Osteoblast (primary cell): Measurements from ENCODE around the gene KRAS. TPM values are rescaled to one million over a fixed set of nuclear protein-coding genes. Genes with fewer than 3 reads are reported as not detected.

Experiments
- DNase-seq: peaks from one replicate; pipeline ENCODE4 v3.0.0; 2011; ENCODE audit warnings: low spot score, mixed read lengths; ENCODE audit not compliant: insufficient read length; ENCODE audit errors: missing footprints
- H2AFZ ChIP-seq: 2 replicates; pipeline ENCODE4 v1.6.0; 2011; ENCODE audit warnings: mild to moderate bottlenecking, low read length
- H3K27ac ChIP-seq: 2 replicates; pipeline ENCODE4 v1.5.1; 2011; ENCODE audit warnings: mild to moderate bottlenecking, low read depth, low read length, moderate library complexity
- H3K27me3 ChIP-seq: 2 replicates; pipeline ENCODE4 v1.6.0; 2012; ENCODE audit warnings: mild to moderate bottlenecking, control low read depth, inconsistent platforms, low read length, moderate library complexity; ENCODE audit not compliant: insufficient read depth
- H3K36me3 ChIP-seq: 2 replicates; pipeline ENCODE4 v1.5.1; 2011; ENCODE audit warnings: mild to moderate bottlenecking, low read length, control low read depth, moderate library complexity; ENCODE audit not compliant: insufficient read depth
- H3K4me1 ChIP-seq: 2 replicates; pipeline ENCODE4 v1.5.1; 2011; ENCODE audit warnings: mild to moderate bottlenecking, low read length, control low read depth, moderate library complexity; ENCODE audit not compliant: insufficient read depth
- H3K4me2 ChIP-seq: 2 replicates; pipeline ENCODE4 v1.6.0; 2011; ENCODE audit warnings: mild to moderate bottlenecking, low read length; ENCODE audit not compliant: insufficient read depth
- H3K4me3 ChIP-seq: fragments of 200-600 bp; sonication (generic); 3 replicates; pipeline ENCODE4 v1.5.1; 2012; ENCODE audit warnings: mild to moderate bottlenecking, low read length, inconsistent platforms; ENCODE audit not compliant: insufficient read depth
- H3K79me2 ChIP-seq: 2 replicates; pipeline ENCODE4 v1.6.0; 2012; ENCODE audit warnings: mild to moderate bottlenecking, low read length, control low read depth, inconsistent platforms; ENCODE audit not compliant: insufficient read depth
- H3K9me3 ChIP-seq: 2 replicates; pipeline ENCODE4 v1.5.1; 2011; ENCODE audit warnings: low read depth, low read length, control low read depth
- H4K20me1 ChIP-seq: 2 replicates; pipeline ENCODE4 v1.6.0; 2012; ENCODE audit warnings: mild to moderate bottlenecking, low read length, control low read depth; ENCODE audit not compliant: insufficient read depth
- CTCF ChIP-seq: IDR thresholded peaks from 2 replicates; pipeline ENCODE4 v1.5.1; 2011; ENCODE audit warnings: mild to moderate bottlenecking, low read depth, low read length, moderate library complexity; ENCODE audit errors: extremely low read depth
- total RNA-seq: library from RNA; depleted of rRNA; stranded (reverse); fragments of >200 nt; gene quantifications from 2 replicates; pipeline ENCODE4 v1.2.3, GENCODE V29; 2012

KRAS gene
- total RNA-seq, 1 donor = 18.5 TPM

- H3K9me3 ChIP-seq = no peaks in the 10 kb centered on the region
- H4K20me1 ChIP-seq = no peaks in the 10 kb centered on the region
- DNase-seq = no peak
- H3K4me2 ChIP-seq = no peak overlapping the region
- H3K4me3 ChIP-seq = no peak overlapping the region
- H3K27me3 ChIP-seq = peaks cover 2% of the 10 kb centered on the region
- TF ChIP-seq CTCF = no peak
- no peaks in the 10 kb centered on the region for H3K36me3 ChIP-seq
- no peak overlapping the region for H2AFZ ChIP-seq
- no peak overlapping the region for H3K27ac ChIP-seq
- no peaks in the 10 kb centered on the region for H3K4me1 ChIP-seq
- H3K79me2 ChIP-seq = no peaks in the 10 kb centered on the region
Measured at GRCh38 chr12:25256005-25256404, 5.3 kb upstream of the KRAS start.

- Histone ChIP-seq H3K4me2 (no peak overlapping the region), H3K4me3 (no peak overlapping the region)
- DNase-seq = peak; percentile 66
Measured at GRCh38 chr12:25254271-25254880, 3.6 kb upstream of the KRAS start.

GRCh38 chr12:25253371-25254068 lies 2.8 kb upstream of the KRAS start:
- H3K27ac ChIP-seq = no peak overlapping the region
- H3K79me2 ChIP-seq = peaks cover 18% of the 10 kb centered on the region
- peaks cover 7% of the 10 kb centered on the region for H3K4me1 ChIP-seq
- H3K4me2 ChIP-seq = no peak overlapping the region
- H3K27me3 ChIP-seq = peaks cover 2% of the 10 kb centered on the region
- no peaks in the 10 kb centered on the region for H3K9me3 ChIP-seq
- TF ChIP-seq CTCF = no peak
- H3K4me3 ChIP-seq = no peak overlapping the region
- H2AFZ ChIP-seq = no peak overlapping the region
- peaks cover 4% of the 10 kb centered on the region for H4K20me1 ChIP-seq
- no peak for DNase-seq
- H3K36me3 ChIP-seq = no peaks in the 10 kb centered on the region

More at GRCh38 chr12:25254271-25254880, 3.6 kb upstream of the KRAS start:
- Histone ChIP-seq H3K27ac (no peak overlapping the region), H3K9me3 (no peaks in the 10 kb centered on the region), H2AFZ (no peak overlapping the region), H4K20me1 (peaks cover 4% of the 10 kb centered on the region), H3K36me3 (no peaks in the 10 kb centered on the region), H3K79me2 (peaks cover 9% of the 10 kb centered on the region), H3K27me3 (peaks cover 2% of the 10 kb centered on the region), H3K4me1 (peaks cover 6% of the 10 kb centered on the region)
- TF ChIP-seq CTCF = no peak

- peaks cover 2% of the 10 kb centered on the region for H3K27me3 ChIP-seq
- H3K27ac ChIP-seq = no peak overlapping the region
- H3K4me2 ChIP-seq = no peak overlapping the region
- no peaks in the 10 kb centered on the region for H3K9me3 ChIP-seq
- H3K4me3 ChIP-seq = no peak overlapping the region
- no peak for TF ChIP-seq CTCF
- no peak overlapping the region for H2AFZ ChIP-seq
- H4K20me1 ChIP-seq = peaks cover 4% of the 10 kb centered on the region
- DNase-seq = no peak
- H3K4me1 ChIP-seq = peaks cover 7% of the 10 kb centered on the region
- H3K36me3 ChIP-seq = no peaks in the 10 kb centered on the region
- H3K79me2 ChIP-seq = peaks cover 23% of the 10 kb centered on the region
Measured at GRCh38 chr12:25252946-25253345, 2.2 kb upstream of the KRAS start.
